ENCODE measurements around the gene RPL28. TPM values are rescaled to one million over a fixed set of nuclear protein-coding genes. Genes with fewer than 3 reads are reported as not detected.

The RPL28 gene
- total RNA-seq, 1 donor: 829 TPM

- TF ChIP-seq, protein P1, sequence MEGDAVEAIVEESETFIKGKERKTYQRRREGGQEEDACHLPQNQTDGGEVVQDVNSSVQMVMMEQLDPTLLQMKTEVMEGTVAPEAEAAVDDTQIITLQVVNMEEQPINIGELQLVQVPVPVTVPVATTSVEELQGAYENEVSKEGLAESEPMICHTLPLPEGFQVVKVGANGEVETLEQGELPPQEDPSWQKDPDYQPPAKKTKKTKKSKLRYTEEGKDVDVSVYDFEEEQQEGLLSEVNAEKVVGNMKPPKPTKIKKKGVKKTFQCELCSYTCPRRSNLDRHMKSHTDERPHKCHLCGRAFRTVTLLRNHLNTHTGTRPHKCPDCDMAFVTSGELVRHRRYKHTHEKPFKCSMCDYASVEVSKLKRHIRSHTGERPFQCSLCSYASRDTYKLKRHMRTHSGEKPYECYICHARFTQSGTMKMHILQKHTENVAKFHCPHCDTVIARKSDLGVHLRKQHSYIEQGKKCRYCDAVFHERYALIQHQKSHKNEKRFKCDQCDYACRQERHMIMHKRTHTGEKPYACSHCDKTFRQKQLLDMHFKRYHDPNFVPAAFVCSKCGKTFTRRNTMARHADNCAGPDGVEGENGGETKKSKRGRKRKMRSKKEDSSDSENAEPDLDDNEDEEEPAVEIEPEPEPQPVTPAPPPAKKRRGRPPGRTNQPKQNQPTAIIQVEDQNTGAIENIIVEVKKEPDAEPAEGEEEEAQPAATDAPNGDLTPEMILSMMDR (IDR thresholded peaks at IDR 0.05; ENCODE audit: insufficient read depth, low read length): peak; percentile 11
- DNase-seq (ENCODE audit: low read depth): peak; percentile 56
- H3K4me3 ChIP-seq (ENCODE audit: low read depth, low read length): peak overlapping the region; percentile 58
Observed at GRCh38 chr19:55383279-55384130, 2.2 kb upstream of the RPL28 start.

DNA sequence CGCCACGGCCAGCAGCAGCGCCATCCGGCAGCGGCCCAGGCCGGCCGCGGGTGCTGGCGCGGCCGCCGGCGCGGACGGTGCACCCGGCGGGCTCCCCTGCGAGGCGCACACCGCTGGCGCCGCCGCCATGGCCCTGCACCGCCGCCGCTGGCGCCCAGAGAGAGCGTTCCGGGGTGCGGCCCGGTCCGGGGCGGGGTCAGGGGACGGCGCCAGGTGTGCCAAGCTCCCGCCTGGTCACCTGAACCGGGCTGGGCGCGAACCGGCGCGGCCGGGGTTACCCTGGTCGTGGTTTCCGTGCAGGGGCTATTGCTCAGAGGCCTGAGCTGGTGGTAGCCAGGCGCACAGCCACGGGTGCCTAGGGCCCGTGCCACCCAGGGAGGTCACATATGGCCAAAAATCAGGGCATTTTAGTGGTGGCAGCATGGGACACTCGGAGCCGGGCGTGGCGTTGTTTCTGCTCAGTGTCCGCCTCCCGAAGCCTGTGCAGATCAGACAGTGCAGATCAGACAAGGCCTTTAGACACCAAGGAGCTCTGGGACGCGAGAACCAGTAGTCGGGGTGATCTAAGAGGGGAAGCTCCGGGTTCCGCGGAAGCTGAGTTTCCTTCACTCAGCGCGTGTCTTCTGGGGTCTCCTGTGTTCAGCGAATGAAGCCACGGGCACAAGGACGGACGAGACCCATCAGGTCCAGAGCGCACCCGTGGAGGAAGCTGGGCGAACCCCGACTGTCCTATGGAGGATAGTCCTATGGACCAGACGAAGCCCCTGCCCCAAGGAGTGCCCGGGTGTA, 1.4 kb upstream of the RPL28 start, which contains the start of gene TMEM238:
Gene TMEM238, minus strand, starts transcription at position 162 of the 789 bp plus-strand sequence. Its CDS starts 33 bp downstream, at position 129.
- no peak for DNase-seq (ENCODE audit: low read depth)
- TF ChIP-seq, protein P1 (IDR thresholded peaks at IDR 0.05; ENCODE audit: insufficient read depth, low read length): no peak
- H3K4me3 ChIP-seq (ENCODE audit: low read depth, low read length): peak within 1 kb of the TSS; percentile 59

DNA sequence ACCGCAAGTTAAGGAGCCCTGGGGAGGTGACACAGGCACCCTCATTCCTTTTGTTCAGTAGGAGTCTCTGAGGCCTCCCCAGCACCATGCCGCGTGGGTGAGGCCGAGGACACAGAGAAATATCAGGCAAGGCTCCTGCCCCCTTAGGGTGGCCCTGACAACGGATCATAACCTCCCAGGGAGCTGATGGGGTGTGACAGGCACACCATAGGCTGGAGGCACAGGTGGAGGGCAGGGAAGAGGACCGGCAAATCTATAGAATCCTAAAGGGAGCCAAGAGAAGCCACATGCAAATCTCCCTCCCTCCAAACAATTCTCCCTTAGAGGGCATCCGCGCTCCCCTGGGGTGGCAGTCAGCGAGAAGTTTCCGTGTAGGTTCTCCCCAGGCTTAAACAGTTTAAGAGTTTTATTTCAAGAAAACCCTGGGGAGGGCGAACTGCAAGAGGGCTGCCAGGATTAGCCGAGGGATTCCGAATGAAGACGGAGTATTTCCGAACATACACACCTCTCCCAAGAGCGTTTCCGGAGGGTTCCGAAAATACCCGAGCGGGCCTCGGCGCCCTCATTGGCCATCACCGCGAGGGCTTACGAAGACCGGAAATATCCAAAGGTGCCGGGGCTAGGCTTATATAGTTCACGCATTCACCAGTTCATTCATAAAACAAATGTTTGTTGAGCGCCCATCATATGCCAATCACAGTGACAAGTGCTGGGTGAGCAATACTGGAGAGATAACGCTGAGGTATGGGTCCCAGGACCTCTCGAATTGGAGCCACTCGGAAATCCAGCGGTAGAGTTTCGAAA, 610 bp upstream of the RPL28 start:
- TF ChIP-seq, protein P1 (IDR thresholded peaks at IDR 0.05; ENCODE audit: insufficient read depth, low read length): no peak
- H3K4me3 ChIP-seq (ENCODE audit: low read depth, low read length): peak overlapping the region; percentile 67
- peak; percentile 97 for DNase-seq (ENCODE audit: low read depth)

- TF ChIP-seq, protein P1 (IDR thresholded peaks at IDR 0.05; ENCODE audit: insufficient read depth, low read length): no peak
- peak overlapping the region; percentile 99 for H3K4me3 ChIP-seq (ENCODE audit: low read depth, low read length)
- no peak for DNase-seq (ENCODE audit: low read depth)
Observed at GRCh38 chr19:55386493-55386971, 800 bp downstream of the RPL28 start.

DNA sequence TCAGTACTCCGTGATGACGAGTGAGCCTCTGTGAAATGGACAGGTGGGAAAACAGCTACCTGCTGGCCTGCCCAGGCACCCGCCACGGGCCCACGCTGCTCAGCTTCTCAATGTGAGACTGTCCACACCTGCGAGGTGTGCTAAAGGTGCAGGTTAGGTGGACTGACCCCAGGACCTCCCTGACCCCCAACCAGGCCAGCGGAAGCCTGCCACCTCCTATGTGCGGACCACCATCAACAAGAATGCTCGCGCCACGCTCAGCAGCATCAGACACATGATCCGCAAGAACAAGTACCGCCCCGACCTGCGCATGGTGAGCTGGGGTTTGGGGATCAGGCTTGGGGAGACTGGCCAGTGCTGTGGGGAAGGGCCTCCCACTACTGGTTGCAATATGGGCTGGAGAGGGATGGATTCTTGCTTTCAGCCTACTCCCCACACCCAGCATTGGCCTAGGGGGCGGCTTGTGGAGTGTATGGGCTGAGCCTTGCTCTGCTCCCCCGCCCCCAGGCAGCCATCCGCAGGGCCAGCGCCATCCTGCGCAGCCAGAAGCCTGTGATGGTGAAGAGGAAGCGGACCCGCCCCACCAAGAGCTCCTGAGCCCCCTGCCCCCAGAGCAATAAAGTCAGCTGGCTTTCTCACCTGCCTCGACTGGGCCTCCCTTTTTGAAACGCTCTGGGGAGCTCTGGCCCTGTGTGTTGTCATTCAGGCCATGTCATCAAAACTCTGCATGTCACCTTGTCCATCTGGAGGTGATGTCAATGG, 2.2 kb downstream of the RPL28 start:
- TF ChIP-seq, protein P1 (IDR thresholded peaks at IDR 0.05; ENCODE audit: insufficient read depth, low read length): no peak
- peak overlapping the region; percentile 99 for H3K4me3 ChIP-seq (ENCODE audit: low read depth, low read length)
- no peak for DNase-seq (ENCODE audit: low read depth)
